GM21723 (cell line): ENCODE measurements around the gene AMER1.

ENCODE experiments used
- ATAC-seq: cut with Tn5 transposase; IDR thresholded peaks from one replicate; pipeline ENCODE4 v1.9.1; 2021; ENCODE audit warnings: mild to moderate bottlenecking, moderate library complexity; ENCODE audit not compliant: unreplicated experiment

AMER1 gene

DNA sequence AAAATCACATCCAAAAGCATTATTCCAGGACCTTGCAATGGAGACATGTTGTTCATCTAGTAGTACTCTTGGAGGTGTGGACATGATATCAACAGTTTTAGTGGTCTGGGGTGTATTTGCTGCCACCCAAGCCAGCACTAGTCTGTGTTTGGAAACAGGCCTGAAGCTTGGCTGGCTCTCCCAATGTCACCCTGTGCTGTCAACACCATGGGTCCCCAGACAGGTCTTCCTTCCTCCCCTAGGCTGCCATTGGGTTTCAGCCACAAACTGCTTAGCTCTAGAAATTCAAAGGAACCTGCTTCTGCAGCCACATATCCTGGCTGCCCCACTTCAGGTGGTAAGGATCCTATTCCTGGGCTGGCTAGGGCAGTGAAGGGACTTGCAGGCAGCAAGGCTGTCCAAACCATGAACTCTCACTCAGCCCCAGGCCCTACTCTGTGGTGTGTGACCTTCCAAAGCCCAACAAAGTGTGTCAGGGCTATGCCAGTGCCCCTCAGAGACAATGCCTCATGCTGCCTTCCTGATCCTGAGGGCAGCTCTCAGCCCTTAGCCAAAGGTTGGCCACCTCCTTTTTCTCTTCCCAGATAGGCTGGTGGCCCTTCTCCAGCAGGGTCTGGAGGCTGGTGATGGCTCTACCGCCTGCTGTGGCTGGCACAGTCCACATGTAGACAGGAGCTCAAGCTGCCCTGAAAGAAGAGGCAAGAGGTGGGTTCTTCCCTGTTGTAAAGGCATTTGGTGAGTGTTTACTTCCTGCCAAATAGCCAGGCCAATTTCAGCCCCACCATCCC, 18.3 kb downstream of the AMER1 start:
- no peak for ATAC-seq

- ATAC-seq, result no peak
These were observed 21.1 kb downstream of the AMER1 start for GRCh38 chrX:64184396-64184795.

GRCh38 chrX:64182208-64182607, 23.3 kb downstream of the AMER1 start:
- ATAC-seq, result no peak

DNA sequence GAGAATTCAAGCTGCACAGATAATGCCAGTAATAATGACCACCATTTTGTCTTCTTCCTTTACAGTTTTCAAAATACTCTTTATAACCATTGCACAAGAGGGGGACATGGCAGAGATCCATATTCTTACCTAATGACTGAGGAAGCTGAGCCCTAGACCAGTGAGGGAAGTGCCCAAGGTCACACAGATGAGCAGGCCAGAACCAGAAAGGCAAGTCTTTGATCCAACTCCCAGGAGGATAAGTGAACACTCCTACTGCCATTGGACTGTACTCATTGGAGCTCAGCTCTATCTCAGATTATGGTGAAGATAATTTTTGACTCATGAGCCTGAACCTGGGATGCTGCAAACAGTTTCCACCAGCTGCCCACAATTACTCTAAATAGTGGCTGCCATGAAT, 28.6 kb downstream of the AMER1 start:
- ATAC-seq, result no peak

DNA sequence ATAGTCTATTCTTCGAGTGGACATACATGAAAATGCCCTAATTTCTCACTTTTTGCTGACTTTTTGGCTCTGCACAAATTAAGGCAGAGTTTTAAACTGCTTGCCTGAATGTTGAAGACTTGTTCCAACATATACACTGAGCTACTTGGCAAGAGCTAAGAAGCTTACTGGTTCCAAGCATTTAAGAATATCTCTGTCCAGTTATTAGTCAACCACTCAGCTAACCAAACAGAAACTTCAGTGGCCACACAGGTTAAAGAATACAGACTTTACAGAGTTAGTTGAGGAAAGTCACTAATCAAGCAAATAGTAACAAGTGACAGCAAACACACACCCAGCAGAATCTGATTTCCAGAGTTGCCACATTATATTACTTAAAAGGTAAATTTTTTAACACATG, 35.5 kb downstream of the AMER1 start:
- no peak for ATAC-seq

- ATAC-seq, result no peak
These were observed 52.7 kb downstream of the AMER1 start for GRCh38 chrX:64152857-64153256.

DNA sequence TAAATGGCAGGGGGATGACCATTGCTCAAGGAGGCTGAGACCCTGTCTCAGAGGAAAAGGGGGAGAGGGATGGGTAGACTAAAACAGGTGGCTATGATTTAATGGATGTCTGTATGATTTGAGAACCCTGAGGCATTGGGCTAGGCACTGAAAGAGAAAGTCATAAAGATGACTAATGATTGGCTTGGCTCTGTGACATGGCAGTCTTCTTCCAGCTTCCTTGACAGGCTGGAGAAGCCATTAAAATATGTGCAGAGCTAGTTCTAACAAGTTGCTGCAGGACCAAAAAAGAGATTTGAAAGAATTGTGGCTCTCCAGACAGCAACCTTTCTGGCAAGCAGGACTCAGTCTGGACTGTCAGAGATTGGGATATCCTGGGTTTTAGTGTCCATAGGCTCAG, 53.6 kb downstream of the AMER1 start:
- ATAC-seq, result no peak

GRCh38 chrX:64150775-64151174, 54.7 kb downstream of the AMER1 start:
- ATAC-seq, result no peak
